NK-92 treated with Interleukin-12 subunit alpha and Interleukin-12 subunit beta, amount 100 ng/mL, for 24 hours (cell line): ENCODE results near the gene MARF1.
"Not testable (repeated sequence)": the region's sequence is repeated elsewhere in the genome, so short reads cannot be mapped to it uniquely, and the experiment has no call there.

ENCODE experiments used
- DNase-seq: peaks from one replicate; lab custom pipeline; 2025; lab: John Stamatoyannopoulos, UW

The MARF1 gene

GRCh38 chr16:15618392-15618791 lies 24.6 kb downstream of the MARF1 start:
- DNase-seq, result no peak

GRCh38 chr16:15617901-15618300 lies 25.1 kb downstream of the MARF1 start:
- DNase-seq, result no peak

GRCh38 chr16:15616475-15617165 lies 26.3 kb downstream of the MARF1 start:
- no peak for DNase-seq

- no peak for DNase-seq
Observed at GRCh38 chr16:15616012-15616411, 26.9 kb downstream of the MARF1 start.

- DNase-seq, result no peak
Observed at GRCh38 chr16:15613676-15614075, 29.3 kb downstream of the MARF1 start.

GRCh38 chr16:15611610-15612009 lies 31.3 kb downstream of the MARF1 start:
- DNase-seq, result no peak

GRCh38 chr16:15610369-15610871 lies 32.5 kb downstream of the MARF1 start:
- DNase-seq, result no peak

GRCh38 chr16:15609286-15609649 lies 33.7 kb downstream of the MARF1 start:
- no peak for DNase-seq

- DNase-seq, result no peak
Observed at GRCh38 chr16:15608398-15609285, 34.3 kb downstream of the MARF1 start.

- DNase-seq, result no peak
Observed at GRCh38 chr16:15607700-15608396, 35.1 kb downstream of the MARF1 start.

GRCh38 chr16:15607221-15607699 lies 35.7 kb downstream of the MARF1 start:
- not testable (repeated sequence) for DNase-seq

- DNase-seq, result no peak
Observed at GRCh38 chr16:15606518-15607220, 36.3 kb downstream of the MARF1 start.

GRCh38 chr16:15605839-15606517 lies 37.0 kb downstream of the MARF1 start:
- DNase-seq, result no peak

- no peak for DNase-seq
Observed at GRCh38 chr16:15604460-15605440, 38.2 kb downstream of the MARF1 start.

GRCh38 chr16:15602285-15603044 lies 40.5 kb downstream of the MARF1 start:
- DNase-seq, result no peak

- no peak for DNase-seq
Observed at GRCh38 chr16:15601212-15601879, 41.6 kb downstream of the MARF1 start.

- no peak for DNase-seq
Observed at GRCh38 chr16:15599303-15600070, 43.5 kb downstream of the MARF1 start.
